Liver (tissue), 9 donors: Measurements from ENCODE around the gene CACNA1H. TPM values are rescaled to one million over a fixed set of nuclear protein-coding genes. Genes with fewer than 3 reads are reported as not detected.

Experiments
- DNase-seq: peaks from one replicate; pipeline ENCODE4 v3.0.0-alpha.2; 2017; ENCODE audit warnings: low spot score
- H3K27ac ChIP-seq, 2 donors: one replicate each; pipeline ENCODE4 v1.7.0; 2013; ENCODE audit warnings: inconsistent platforms in 2 of 2, low read length in 2 of 2, control low read depth in 1 of 2, low read depth in 1 of 2, mild to moderate bottlenecking in 1 of 2
- H3K27me3 ChIP-seq, 4 donors: one replicate each; pipeline versions ENCODE4 v1.6.1 to v1.7.0; 2013; ENCODE audit warnings: low read length in 3 of 4, inconsistent platforms in 1 of 4, mild to moderate bottlenecking in 1 of 4, moderate library complexity in 1 of 4; ENCODE audit not compliant: control insufficient read depth in 4 of 4, insufficient read depth in 4 of 4
- H3K36me3 ChIP-seq, 4 donors: one replicate each; pipeline versions ENCODE4 v1.6.1 to v1.7.0; 2013; ENCODE audit warnings: low read length in 3 of 4, mild to moderate bottlenecking in 3 of 4, low read depth in 1 of 4, moderate library complexity in 1 of 4; ENCODE audit not compliant: control insufficient read depth in 4 of 4, insufficient read depth in 3 of 4
- H3K4me1 ChIP-seq, 4 donors: one replicate each; pipeline versions ENCODE4 v1.6.1 to v1.7.0; 2013; ENCODE audit warnings: low read length in 3 of 4, mild to moderate bottlenecking in 3 of 4, moderate library complexity in 1 of 4; ENCODE audit not compliant: control insufficient read depth in 4 of 4, insufficient read depth in 4 of 4
- H3K4me3 ChIP-seq, 3 donors: one replicate each; pipeline versions ENCODE4 v1.6.1 to v1.7.0; 2013; ENCODE audit warnings: low read length in 3 of 3, control low read depth in 1 of 3, low read depth in 1 of 3, mild to moderate bottlenecking in 1 of 3
- H3K9ac ChIP-seq, 2 donors: one replicate each; pipeline ENCODE4 v1.7.0; 2013; ENCODE audit warnings: low read length in 2 of 2, mild to moderate bottlenecking in 2 of 2, moderate library complexity in 2 of 2, control low read depth in 1 of 2, low read depth in 1 of 2
- H3K9me3 ChIP-seq, 4 donors: one replicate each; pipeline versions ENCODE4 v1.6.1 to v1.7.0; 2013; ENCODE audit warnings: low read length in 3 of 4; ENCODE audit not compliant: control insufficient read depth in 4 of 4
- EGR1 ChIP-seq, 2 donors: IDR thresholded peaks; 2 replicates each; pipeline ENCODE4 v1.6.1; 2016 to 2018; ENCODE audit warnings: antibody characterized with exemption in 2 of 2, low read depth in 2 of 2
- GABPA ChIP-seq, 2 donors: IDR thresholded peaks in 1 of 2; conservative IDR thresholded peaks in 1 of 2; 2 replicates each; pipeline ENCODE4 v1.6.1; 2016; ENCODE audit warnings: antibody characterized with exemption in 2 of 2, mild to moderate bottlenecking in 1 of 2, moderate library complexity in 1 of 2
- HNF4A ChIP-seq, 2 donors: conservative IDR thresholded peaks; 2 replicates each; pipeline ENCODE4 v1.6.1; 2016; ENCODE audit warnings: antibody characterized with exemption in 2 of 2, mild to moderate bottlenecking in 2 of 2
- HNF4G ChIP-seq: IDR thresholded peaks from 2 replicates; pipeline ENCODE4 v1.6.1; 2016; ENCODE audit warnings: antibody characterized with exemption
- JUND ChIP-seq, 2 donors: IDR thresholded peaks; 2 replicates each; pipeline ENCODE4 v1.6.1; 2016; ENCODE audit warnings: antibody characterized with exemption in 2 of 2
- NR2F2 ChIP-seq: IDR thresholded peaks from 2 replicates; pipeline ENCODE4 v1.6.1; 2016; ENCODE audit warnings: antibody characterized with exemption
- SP1 ChIP-seq: IDR thresholded peaks from 2 replicates; pipeline ENCODE4 v1.6.1; 2018; ENCODE audit warnings: antibody characterized with exemption, mild to moderate bottlenecking
- TAF1 ChIP-seq: conservative IDR thresholded peaks from 2 replicates; pipeline ENCODE4 v1.6.1; 2016; ENCODE audit warnings: antibody characterized with exemption, mild to moderate bottlenecking
- YY1 ChIP-seq: IDR thresholded peaks from 2 replicates; pipeline ENCODE4 v1.6.1; 2016; ENCODE audit warnings: antibody characterized with exemption, mild to moderate bottlenecking
- WGBS: extraction: QIAGEN DNeasy Blood & Tissue Kit; methylation state at CpG from one replicate; pipeline ENCODE4 v1.1.7; 2013; 5-methylcytosine and 5-hydroxymethylcytosine counted together
- polyA plus RNA-seq, 2 donors: library from polyadenylated mRNA; stranded (reverse) in 1 of 2; unstranded in 1 of 2; fragments of 200-250 nt in 1 of 2; fragments of >200 nt in 1 of 2; fragmentation: Nextera tagmentation in 1 of 2; extraction: Ambion mirVana in 1 of 2; gene quantifications; one replicate each; pipeline versions ENCODE4 v1.2.1 to v1.2.3, GENCODE V29; 2013 to 2015
- total RNA-seq, 2 donors: library from RNA; depleted of rRNA; stranded (reverse); fragments of >200 nt; gene quantifications; one replicate each; pipeline ENCODE4 v1.2.3, GENCODE V29; 2014
- TF ChIP-seq, protein P1 (sequence below): IDR thresholded peaks from 2 replicates; pipeline ENCODE4 v1.6.1; 2016; ENCODE audit warnings: antibody characterized with exemption
- TF ChIP-seq, protein P2 (sequence below): IDR thresholded peaks from 2 replicates; pipeline ENCODE4 v1.6.1; 2016; ENCODE audit warnings: antibody characterized with exemption
- TF ChIP-seq, protein P3 (sequence below): IDR thresholded peaks from 2 replicates; pipeline ENCODE4 v1.6.1; 2016; ENCODE audit warnings: antibody characterized with exemption, mild to moderate bottlenecking
- donor health status: healthy.
- donor health status: healthy.
- donor health status: healthy.
- donor health status: healthy.
- donor health status: healthy.

CACNA1H gene
- total and polyA plus RNA-seq, 4 donors: 0.21 to 8.5 (median 6.1) TPM

DNA sequence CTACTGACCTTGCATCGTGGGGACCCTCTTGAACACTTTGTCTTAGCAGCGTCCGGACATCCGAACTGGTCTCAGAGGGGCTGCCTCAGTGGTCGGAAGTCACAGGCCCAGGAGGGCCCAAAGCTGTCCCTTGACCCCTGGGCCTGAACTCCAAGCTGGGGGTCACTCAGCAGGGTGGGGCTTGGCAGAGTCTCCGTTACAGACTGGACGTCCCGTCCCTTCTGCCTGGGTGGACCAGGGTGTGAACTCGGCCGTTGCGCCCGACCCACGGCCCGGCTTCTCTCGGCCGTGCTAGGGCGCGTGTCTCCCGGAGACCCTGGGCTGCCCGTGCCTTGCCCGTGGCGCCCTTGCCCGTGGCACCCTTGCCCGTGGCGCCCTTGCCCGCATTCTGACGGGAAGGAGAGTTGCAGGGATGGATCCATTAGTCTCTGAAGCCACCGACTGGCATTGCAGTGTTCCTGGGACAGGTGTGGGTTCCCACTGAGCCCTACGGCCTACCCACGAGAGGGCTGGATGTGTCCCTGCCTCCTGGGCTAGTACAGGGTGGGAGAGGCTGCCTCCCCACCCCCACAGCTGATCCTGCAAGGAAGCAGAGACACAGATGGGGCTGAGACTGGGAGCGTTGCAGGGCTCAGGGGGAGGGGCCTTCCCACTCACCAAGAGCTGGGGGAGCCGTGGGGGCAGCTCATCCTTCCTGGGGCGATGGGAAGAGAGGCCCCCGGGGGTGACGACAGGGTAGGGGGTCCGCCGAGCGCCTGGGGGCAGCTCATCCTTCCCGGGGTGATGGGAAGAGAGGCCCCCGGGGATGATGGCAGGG lies 4.9 kb downstream of the CACNA1H start:
- H3K4me3 ChIP-seq: no peak overlapping the region
- H3K27me3 ChIP-seq: peaks cover 0 to 3% (median 0%) of the 10 kb centered on the region in 4 donors
- TF ChIP-seq GABPA (IDR thresholded peaks at IDR 0.05 in 1 of 2, conservative IDR thresholded peaks at IDR 0.05 in 1 of 2): no peak
- TF ChIP-seq, protein P1, sequence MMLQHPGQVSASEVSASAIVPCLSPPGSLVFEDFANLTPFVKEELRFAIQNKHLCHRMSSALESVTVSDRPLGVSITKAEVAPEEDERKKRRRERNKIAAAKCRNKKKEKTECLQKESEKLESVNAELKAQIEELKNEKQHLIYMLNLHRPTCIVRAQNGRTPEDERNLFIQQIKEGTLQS: no peak
- TF ChIP-seq EGR1 (IDR thresholded peaks at IDR 0.05; ENCODE audit: low read depth in 2 of 2): no peak
- TF ChIP-seq HNF4G: no peak
- peak; percentile 50 for TF ChIP-seq NR2F2
- no peak for TF ChIP-seq SP1
- H3K9me3 ChIP-seq: no peaks in the 10 kb centered on the region
- H3K9ac ChIP-seq: no peak overlapping the region
- H3K27ac ChIP-seq: no peak overlapping the region
- WGBS: 78% methylated on average over 40 of the region's 40 CpGs
- peaks cover 43 to 81% (median 58%) of the 10 kb centered on the region in 4 donors for H3K4me1 ChIP-seq
- no peak for DNase-seq
- no peaks in the 10 kb centered on the region for H3K36me3 ChIP-seq

DNA sequence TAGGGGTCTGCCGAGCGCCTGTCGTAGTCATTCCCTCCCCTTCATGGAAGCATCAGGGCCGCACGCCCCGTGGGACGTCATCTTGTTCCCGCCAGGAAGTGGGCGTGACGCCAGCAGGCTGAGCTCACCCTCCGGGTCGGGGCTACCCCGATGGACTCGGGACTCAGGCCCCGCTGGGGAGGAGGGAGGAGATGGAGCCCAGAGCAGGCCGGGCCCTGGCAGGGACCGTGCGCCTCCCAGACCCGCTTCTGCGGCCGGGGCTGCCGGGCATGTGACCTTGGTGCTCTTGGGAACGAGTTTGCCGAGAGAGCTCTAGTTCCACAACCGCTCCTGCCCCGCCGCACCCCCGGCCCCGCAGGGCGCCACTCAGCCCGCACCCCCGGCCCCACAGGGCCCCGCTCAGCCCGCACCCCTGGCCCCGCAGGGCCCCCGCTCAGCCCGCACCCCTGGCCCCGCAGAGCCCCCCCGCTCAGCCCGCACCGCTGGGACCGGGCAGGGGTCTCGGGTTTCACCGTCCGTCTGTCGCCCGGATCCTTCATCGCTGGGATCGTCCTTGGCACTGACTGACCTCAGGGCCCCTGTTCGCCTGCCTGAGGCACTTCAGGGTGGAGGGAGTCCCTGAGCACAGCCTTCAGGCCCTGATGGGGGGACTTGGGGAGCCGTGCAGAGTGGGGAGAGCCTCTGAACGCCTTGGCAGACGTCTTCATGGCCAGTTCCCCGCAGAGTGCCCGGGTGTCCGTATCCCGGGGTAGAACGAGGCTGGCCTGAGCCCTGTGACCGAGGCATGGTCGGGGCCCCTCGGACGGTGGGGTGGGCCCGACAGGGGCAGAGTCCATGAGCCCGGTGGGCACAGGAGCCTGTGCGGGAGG lies 5.8 kb downstream of the CACNA1H start:
- Histone ChIP-seq H3K36me3 (no peaks in the 10 kb centered on the region), H3K4me1 (peaks cover 41 to 80% (median 58%) of the 10 kb centered on the region in 4 donors), H3K27me3 (peaks cover 0 to 3% (median 0%) of the 10 kb centered on the region in 4 donors), H3K4me3 (no peak overlapping the region), H3K9ac (no peak overlapping the region), H3K9me3 (no peaks in the 10 kb centered on the region), H3K27ac (no peak overlapping the region)
- no peak for TF ChIP-seq JUND (IDR thresholded peaks at IDR 0.05)
- no peak for TF ChIP-seq EGR1 (IDR thresholded peaks at IDR 0.05; ENCODE audit: low read depth in 2 of 2)
- no peak for TF ChIP-seq HNF4A (conservative IDR thresholded peaks at IDR 0.05)
- TF ChIP-seq YY1: no peak
- TF ChIP-seq NR2F2: no peak
- TF ChIP-seq TAF1: no peak
- TF ChIP-seq, protein P2, sequence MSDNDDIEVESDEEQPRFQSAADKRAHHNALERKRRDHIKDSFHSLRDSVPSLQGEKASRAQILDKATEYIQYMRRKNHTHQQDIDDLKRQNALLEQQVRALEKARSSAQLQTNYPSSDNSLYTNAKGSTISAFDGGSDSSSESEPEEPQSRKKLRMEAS: no peak
- TF ChIP-seq, protein P3, sequence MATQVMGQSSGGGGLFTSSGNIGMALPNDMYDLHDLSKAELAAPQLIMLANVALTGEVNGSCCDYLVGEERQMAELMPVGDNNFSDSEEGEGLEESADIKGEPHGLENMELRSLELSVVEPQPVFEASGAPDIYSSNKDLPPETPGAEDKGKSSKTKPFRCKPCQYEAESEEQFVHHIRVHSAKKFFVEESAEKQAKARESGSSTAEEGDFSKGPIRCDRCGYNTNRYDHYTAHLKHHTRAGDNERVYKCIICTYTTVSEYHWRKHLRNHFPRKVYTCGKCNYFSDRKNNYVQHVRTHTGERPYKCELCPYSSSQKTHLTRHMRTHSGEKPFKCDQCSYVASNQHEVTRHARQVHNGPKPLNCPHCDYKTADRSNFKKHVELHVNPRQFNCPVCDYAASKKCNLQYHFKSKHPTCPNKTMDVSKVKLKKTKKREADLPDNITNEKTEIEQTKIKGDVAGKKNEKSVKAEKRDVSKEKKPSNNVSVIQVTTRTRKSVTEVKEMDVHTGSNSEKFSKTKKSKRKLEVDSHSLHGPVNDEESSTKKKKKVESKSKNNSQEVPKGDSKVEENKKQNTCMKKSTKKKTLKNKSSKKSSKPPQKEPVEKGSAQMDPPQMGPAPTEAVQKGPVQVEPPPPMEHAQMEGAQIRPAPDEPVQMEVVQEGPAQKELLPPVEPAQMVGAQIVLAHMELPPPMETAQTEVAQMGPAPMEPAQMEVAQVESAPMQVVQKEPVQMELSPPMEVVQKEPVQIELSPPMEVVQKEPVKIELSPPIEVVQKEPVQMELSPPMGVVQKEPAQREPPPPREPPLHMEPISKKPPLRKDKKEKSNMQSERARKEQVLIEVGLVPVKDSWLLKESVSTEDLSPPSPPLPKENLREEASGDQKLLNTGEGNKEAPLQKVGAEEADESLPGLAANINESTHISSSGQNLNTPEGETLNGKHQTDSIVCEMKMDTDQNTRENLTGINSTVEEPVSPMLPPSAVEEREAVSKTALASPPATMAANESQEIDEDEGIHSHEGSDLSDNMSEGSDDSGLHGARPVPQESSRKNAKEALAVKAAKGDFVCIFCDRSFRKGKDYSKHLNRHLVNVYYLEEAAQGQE: no peak
- no peak for DNase-seq
- WGBS: 55% methylated on average over 65 of the region's 65 CpGs
